GM21786 (cell line): Measurements from ENCODE around the gene ST7.
"Not testable (repeated sequence)": the region's sequence is repeated elsewhere in the genome, so short reads cannot be mapped to it uniquely, and the experiment has no call there.

Experiments
- ATAC-seq: cut with Tn5 transposase; IDR thresholded peaks from one replicate; pipeline ENCODE4 v1.9.1; 2021; ENCODE audit not compliant: unreplicated experiment

Gene ST7

GRCh38 chr7:116950889-116951351 lies 2.4 kb upstream of the ST7 start:
- ATAC-seq: no peak

- no peak for ATAC-seq
Measured at GRCh38 chr7:116951366-116952292, 1.7 kb upstream of the ST7 start.

GRCh38 chr7:116952635-116953371 lies 498 bp upstream of the ST7 start:
- no peak for ATAC-seq

GRCh38 chr7:116953906-116954838 lies 871 bp downstream of the ST7 start:
- no peak for ATAC-seq

GRCh38 chr7:116955340-116955739 lies 2.0 kb downstream of the ST7 start:
- ATAC-seq: no peak

- ATAC-seq: peak; percentile 78
Measured at GRCh38 chr7:116955801-116956476, 2.6 kb downstream of the ST7 start.

- no peak for ATAC-seq
Measured at GRCh38 chr7:116956477-116956804, 3.1 kb downstream of the ST7 start.

- peak; percentile 37 for ATAC-seq
Measured at GRCh38 chr7:116957874-116958273, 4.6 kb downstream of the ST7 start.

- not testable (repeated sequence) for ATAC-seq
Measured at GRCh38 chr7:116961966-116962673, 8.8 kb downstream of the ST7 start.

- peak; percentile 41 for ATAC-seq
Measured at GRCh38 chr7:116963234-116963633, 9.9 kb downstream of the ST7 start.

- ATAC-seq: no peak
Measured at GRCh38 chr7:116966601-116967000, 13.3 kb downstream of the ST7 start.

GRCh38 chr7:116967254-116967922 lies 14.1 kb downstream of the ST7 start:
- ATAC-seq: no peak

GRCh38 chr7:116967983-116968382 lies 14.7 kb downstream of the ST7 start:
- ATAC-seq: no peak

- no peak for ATAC-seq
Measured at GRCh38 chr7:116968631-116969030, 15.3 kb downstream of the ST7 start.

- no peak for ATAC-seq
Measured at GRCh38 chr7:116969371-116969902, 16.1 kb downstream of the ST7 start.

- ATAC-seq: peak; percentile 65
Measured at GRCh38 chr7:116970238-116970910, 17.1 kb downstream of the ST7 start.

- ATAC-seq: not testable (repeated sequence)
Measured at GRCh38 chr7:116971153-116971552, 17.9 kb downstream of the ST7 start.

GRCh38 chr7:116971869-116972268 lies 18.6 kb downstream of the ST7 start:
- no peak for ATAC-seq
